ENCODE measurements around the gene ACADSB. TPM values are rescaled to one million over a fixed set of nuclear protein-coding genes. Genes with fewer than 3 reads are reported as not detected.

Gene ACADSB
- polyA plus RNA-seq, 3 donors, result 3.9 to 14.7 (median 7.5) TPM

GRCh38 chr10:123096452-123096851 lies 87.6 kb downstream of the ACADSB start:
- H3K27me3 ChIP-seq (ENCODE audit: control insufficient read depth in 2 of 2, insufficient read depth in 2 of 2, low read length in 2 of 2), result no peaks in the 10 kb centered on the region
- Mint-ChIP-seq H3K4me3 (no peak overlapping the region), H3K4me1 (no peaks in the 10 kb centered on the region), H3K9me3 (peaks cover 0 to 6% (median 0%) of the 10 kb centered on the region in 7 donors), H3K27me3 (ENCODE audit: low read depth in 3 of 3) (peaks cover 6 to 16% (median 10%) of the 10 kb centered on the region in 3 donors), H3K36me3 (no peaks in the 10 kb centered on the region), H3K27ac (no peak overlapping the region)
- no peaks in the 10 kb centered on the region for H4K20me1 ChIP-seq (ENCODE audit: insufficient read depth, low read length)
- no peak overlapping the region for H3K27ac ChIP-seq (ENCODE audit: low read depth in 1 of 2, low read length in 2 of 2)
- no peaks in the 10 kb centered on the region for H3K79me2 ChIP-seq (ENCODE audit: insufficient read depth, low read length)
- WGBS (ENCODE audit: insufficient coverage), result 90% methylated on average over 2 of the region's 5 CpGs
- TF ChIP-seq, protein P1, sequence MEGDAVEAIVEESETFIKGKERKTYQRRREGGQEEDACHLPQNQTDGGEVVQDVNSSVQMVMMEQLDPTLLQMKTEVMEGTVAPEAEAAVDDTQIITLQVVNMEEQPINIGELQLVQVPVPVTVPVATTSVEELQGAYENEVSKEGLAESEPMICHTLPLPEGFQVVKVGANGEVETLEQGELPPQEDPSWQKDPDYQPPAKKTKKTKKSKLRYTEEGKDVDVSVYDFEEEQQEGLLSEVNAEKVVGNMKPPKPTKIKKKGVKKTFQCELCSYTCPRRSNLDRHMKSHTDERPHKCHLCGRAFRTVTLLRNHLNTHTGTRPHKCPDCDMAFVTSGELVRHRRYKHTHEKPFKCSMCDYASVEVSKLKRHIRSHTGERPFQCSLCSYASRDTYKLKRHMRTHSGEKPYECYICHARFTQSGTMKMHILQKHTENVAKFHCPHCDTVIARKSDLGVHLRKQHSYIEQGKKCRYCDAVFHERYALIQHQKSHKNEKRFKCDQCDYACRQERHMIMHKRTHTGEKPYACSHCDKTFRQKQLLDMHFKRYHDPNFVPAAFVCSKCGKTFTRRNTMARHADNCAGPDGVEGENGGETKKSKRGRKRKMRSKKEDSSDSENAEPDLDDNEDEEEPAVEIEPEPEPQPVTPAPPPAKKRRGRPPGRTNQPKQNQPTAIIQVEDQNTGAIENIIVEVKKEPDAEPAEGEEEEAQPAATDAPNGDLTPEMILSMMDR (IDR thresholded peaks at IDR 0.05), result no peak
- H3K9me3 ChIP-seq (replicated peaks in 1 of 2; ENCODE audit: control insufficient read depth in 1 of 2, insufficient read depth in 1 of 2, low read length in 2 of 2), result no peaks in the 10 kb centered on the region
- H2AFZ ChIP-seq (ENCODE audit: insufficient read depth, low read depth, low read length, poor library complexity, severe bottlenecking), result no peak overlapping the region
- H3K9ac ChIP-seq (ENCODE audit: insufficient read depth, low read length, poor library complexity, severe bottlenecking), result no peak overlapping the region
- DNase-seq, result no peak
- no peak overlapping the region for H3K4me2 ChIP-seq (replicated peaks; ENCODE audit: extremely low read depth, low read length, poor library complexity, severe bottlenecking)
- H3K4me1 ChIP-seq (ENCODE audit: control insufficient read depth in 1 of 2, insufficient read depth in 2 of 2, low read length in 2 of 2), result no peaks in the 10 kb centered on the region
- H3K4me3 ChIP-seq (replicated peaks in 1 of 3; ENCODE audit: low read depth in 2 of 3, low read length in 3 of 3), result no peak overlapping the region
- intact Hi-C loops (cut with micrococcal nuclease), result no loop called here
- no peaks in the 10 kb centered on the region for H3K36me3 ChIP-seq (replicated peaks in 1 of 2; ENCODE audit: control insufficient read depth in 1 of 2, insufficient read depth in 2 of 2, low read length in 2 of 2)

DNA sequence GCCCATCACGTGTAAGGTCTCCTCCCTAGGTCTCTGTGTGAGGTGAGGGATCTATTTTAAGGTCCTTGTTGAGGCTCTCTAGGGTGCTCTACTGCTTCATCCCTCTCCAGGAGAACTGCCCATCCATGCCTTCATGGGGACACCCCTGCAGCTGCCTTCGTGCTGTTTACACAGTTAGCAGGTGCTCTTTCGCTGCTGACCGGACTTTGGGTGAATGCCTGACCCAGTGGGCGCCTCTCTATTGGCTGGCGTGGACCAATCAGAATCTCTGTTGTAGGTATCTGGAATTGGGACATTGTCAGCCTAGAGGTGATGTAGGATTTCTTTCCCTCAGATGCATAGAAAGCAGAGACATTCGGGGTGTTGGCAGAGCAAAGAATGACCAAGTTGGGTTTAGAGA lies 88.2 kb downstream of the ACADSB start:
- TF ChIP-seq, protein P1 (IDR thresholded peaks at IDR 0.05), result no peak
- Histone ChIP-seq H3K9ac (ENCODE audit: insufficient read depth, low read length, poor library complexity, severe bottlenecking) (no peak overlapping the region), H3K9me3 (replicated peaks in 1 of 2; ENCODE audit: control insufficient read depth in 1 of 2, insufficient read depth in 1 of 2, low read length in 2 of 2) (no peaks in the 10 kb centered on the region), H3K4me1 (ENCODE audit: control insufficient read depth in 1 of 2, insufficient read depth in 2 of 2, low read length in 2 of 2) (no peaks in the 10 kb centered on the region), H3K4me2 (replicated peaks; ENCODE audit: extremely low read depth, low read length, poor library complexity, severe bottlenecking) (no peak overlapping the region), H4K20me1 (ENCODE audit: insufficient read depth, low read length) (no peaks in the 10 kb centered on the region), H3K4me3 (replicated peaks in 1 of 3; ENCODE audit: low read depth in 2 of 3, low read length in 3 of 3) (no peak overlapping the region), H3K36me3 (replicated peaks in 1 of 2; ENCODE audit: control insufficient read depth in 1 of 2, insufficient read depth in 2 of 2, low read length in 2 of 2) (no peaks in the 10 kb centered on the region), H3K27ac (ENCODE audit: low read depth in 1 of 2, low read length in 2 of 2) (no peak overlapping the region), H3K27me3 (ENCODE audit: control insufficient read depth in 2 of 2, insufficient read depth in 2 of 2, low read length in 2 of 2) (no peaks in the 10 kb centered on the region), H2AFZ (ENCODE audit: insufficient read depth, low read depth, low read length, poor library complexity, severe bottlenecking) (no peak overlapping the region), H3K79me2 (ENCODE audit: insufficient read depth, low read length) (no peaks in the 10 kb centered on the region)
- no peak for DNase-seq
- Mint-ChIP-seq H3K27ac (no peak overlapping the region), H3K4me3 (no peak overlapping the region), H3K36me3 (no peaks in the 10 kb centered on the region), H3K9me3 (peaks cover 0 to 6% (median 0%) of the 10 kb centered on the region in 7 donors), H3K27me3 (ENCODE audit: low read depth in 3 of 3) (peaks cover 6 to 16% (median 10%) of the 10 kb centered on the region in 3 donors), H3K4me1 (no peaks in the 10 kb centered on the region)
- WGBS (ENCODE audit: insufficient coverage), result 97% methylated on average over 5 of the region's 7 CpGs
- intact Hi-C loops (cut with micrococcal nuclease), result no loop called here

Data from CD14-positive monocyte (primary cell).